Body of pancreas (tissue), 4 donors: ENCODE results near the gene KHK. TPM values are rescaled to one million over a fixed set of nuclear protein-coding genes. Genes with fewer than 3 reads are reported as not detected.

Experiments
- ATAC-seq: fragments of 150-250 bp; one replicate; pipeline ENCODE4 v1.9.1; 2016
- DNase-seq, 4 donors: peaks; one replicate each; pipeline ENCODE4 v3.0.0-alpha.2; 2019
- H3K27ac ChIP-seq, 4 donors: fragments of 200-600 bp; sonication (generic); 1 replicate in 3 of 4; 2 replicates in 1 of 4; pipeline versions ENCODE4 v1.5.1 to v1.6.1; 2016 to 2019; ENCODE audit warnings: mild to moderate bottlenecking in 1 of 4, mixed read lengths in 1 of 4, moderate library complexity in 1 of 4
- H3K27me3 ChIP-seq, 2 donors: fragments of 200-600 bp; sonication (generic); one replicate each; pipeline ENCODE4 v1.6.0; 2016; ENCODE audit warnings: mild to moderate bottlenecking in 1 of 2
- H3K36me3 ChIP-seq, 2 donors: fragments of 200-600 bp; sonication (generic); replicated peaks in 1 of 2; 2 replicates each; pipeline ENCODE4 v1.5.1; 2016; ENCODE audit warnings: low read depth in 2 of 2; ENCODE audit not compliant: insufficient read depth in 1 of 2
- H3K4me1 ChIP-seq: fragments of 200-600 bp; sonication (generic); one replicate; pipeline ENCODE4 v1.6.0; 2016
- H3K4me3 ChIP-seq, 2 donors: fragments of 200-600 bp; sonication (generic); 1 replicate in 1 of 2; 2 replicates in 1 of 2; pipeline ENCODE4 v1.5.1; 2016 to 2019
- H3K9me3 ChIP-seq, 3 donors: fragments of 200-600 bp; sonication (generic); 1 replicate in 2 of 3; 2 replicates in 1 of 3; pipeline ENCODE4 v1.5.1; 2016
- CTCF ChIP-seq, 7 experiments: fragments of 450-650 bp in 4 of 7; fragments of 200-600 bp in 3 of 7; sonication (generic) in 3 of 7; IDR thresholded peaks; one replicate each; pipeline ENCODE4 v1.5.1; 2016 to 2019; ENCODE audit warnings: antibody characterized with exemption in 7 of 7
- POLR2A ChIP-seq, 3 donors: fragments of 450-650 bp; IDR thresholded peaks; one replicate each; pipeline ENCODE4 v1.6.1; 2016; ENCODE audit warnings: antibody characterized with exemption in 3 of 3, mild to moderate bottlenecking in 2 of 3
- WGBS, 2 donors: methylation state at CpG; one replicate each; pipeline ENCODE4 v1.1.5; 2017; 5-methylcytosine and 5-hydroxymethylcytosine counted together
- intact Hi-C: fragments of 100-400 bp; cut with DNase I; formaldehyde crosslinking; loops from one replicate; pipeline ENCODE4 v1.15.1; 2023
- total RNA-seq, 2 donors: library from RNA; depleted of rRNA; stranded (reverse); fragments of >200 nt; gene quantifications; one replicate each; pipeline ENCODE4 v1.1.0, GENCODE V29; 2016

The KHK gene
- total RNA-seq, 2 donors from 2014 or later, result 4.2 to 7.3 TPM

GRCh38 chr2:27138111-27138510 is 51.5 kb downstream of the KHK start:
- H3K4me3 ChIP-seq, result no peak overlapping the region
- intact Hi-C loops, result no loop called here
- peaks cover 9% of the 10 kb centered on the region for H3K4me1 ChIP-seq
- ATAC-seq (no peak), DNase-seq (no peak)
- 57 to 67% methylated on average over 7 of the region's 7 CpGs for WGBS, 2 donors
- TF ChIP-seq CTCF (IDR thresholded peaks at IDR 0.05) (no peak), POLR2A (IDR thresholded peaks at IDR 0.05) (no peak)
- no peaks in the 10 kb centered on the region for H3K36me3 ChIP-seq
- no peaks in the 10 kb centered on the region for H3K27me3 ChIP-seq
- H3K9me3 ChIP-seq, result no peaks in the 10 kb centered on the region
- no peak overlapping the region for H3K27ac ChIP-seq

- H3K27me3 ChIP-seq, result no peaks in the 10 kb centered on the region
- TF ChIP-seq CTCF (IDR thresholded peaks at IDR 0.05) (no peak), POLR2A (IDR thresholded peaks at IDR 0.05) (no peak)
- no peaks in the 10 kb centered on the region for H3K9me3 ChIP-seq
- 50 to 74% methylated on average over 4 of the region's 4 CpGs for WGBS, 2 donors
- intact Hi-C loops, result no loop called here
- DNase-seq (no peak), ATAC-seq (no peak)
- no peak within 1 kb of the TSS for H3K27ac ChIP-seq
- H3K4me3 ChIP-seq, result no peak within 1 kb of the TSS
- no peaks in the 10 kb centered on the region for H3K36me3 ChIP-seq
- no peaks in the 10 kb centered on the region for H3K4me1 ChIP-seq
These were observed 52.7 kb downstream of the KHK start, which contains the start of gene PRR30 for GRCh38 chr2:27139310-27139709. TSS of gene PRR30 (minus strand) at chr2:27139410. CDS start at chr2:27138329, 1,081 bp downstream.

- no peaks in the 10 kb centered on the region for H3K9me3 ChIP-seq
- H3K27me3 ChIP-seq, result no peaks in the 10 kb centered on the region
- WGBS, 2 donors, result 18 to 32% methylated on average over 1 of the region's 1 CpG
- H3K36me3 ChIP-seq, result no peaks in the 10 kb centered on the region
- TF ChIP-seq POLR2A (IDR thresholded peaks at IDR 0.05) (no peak), CTCF (IDR thresholded peaks at IDR 0.05) (no peak)
- no peaks in the 10 kb centered on the region for H3K4me1 ChIP-seq
- H3K27ac ChIP-seq, result no peak overlapping the region
- H3K4me3 ChIP-seq, result no peak overlapping the region
- DNase-seq (no peak), ATAC-seq (no peak)
- intact Hi-C loops, result no loop called here
These were observed 56.7 kb downstream of the KHK start for GRCh38 chr2:27143285-27143684.

GRCh38 chr2:27145682-27146081 is 59.1 kb downstream of the KHK start:
- intact Hi-C loops, result no loop called here
- 60 to 65% methylated on average over 2 of the region's 2 CpGs for WGBS, 2 donors

More at GRCh38 chr2:27145682-27146081, 59.1 kb downstream of the KHK start:
- no peaks in the 10 kb centered on the region for H3K36me3 ChIP-seq
- no peak overlapping the region for H3K4me3 ChIP-seq
- H3K27me3 ChIP-seq, result no peaks in the 10 kb centered on the region
- no peaks in the 10 kb centered on the region for H3K4me1 ChIP-seq
- H3K9me3 ChIP-seq, result no peaks in the 10 kb centered on the region
- ATAC-seq (no peak), DNase-seq (no peak)
- no peak overlapping the region for H3K27ac ChIP-seq
- no peak for TF ChIP-seq POLR2A (IDR thresholded peaks at IDR 0.05)
- TF ChIP-seq CTCF (IDR thresholded peaks at IDR 0.05), result no peak
